ENCODE measurements around the gene ADGRL1. TPM values are rescaled to one million over a fixed set of nuclear protein-coding genes. Genes with fewer than 3 reads are reported as not detected.

Gene ADGRL1
- total RNA-seq, 1 donor from 2014 or later: 3.3 TPM

- DNase-seq (ENCODE audit: low read depth): no peak
- no peak overlapping the region for H3K4me3 ChIP-seq (ENCODE audit: low read depth, low read length)
- no peak for TF ChIP-seq CTCF (conservative IDR thresholded peaks at IDR 0.05; ENCODE audit: low read depth, low read length)
These were observed 91.5 kb downstream of the ADGRL1 start for GRCh38 chr19:14114439-14114838.

GRCh38 chr19:14113762-14114414 is 92.1 kb downstream of the ADGRL1 start:
- no peak overlapping the region for H3K4me3 ChIP-seq (ENCODE audit: low read depth, low read length)
- TF ChIP-seq CTCF (conservative IDR thresholded peaks at IDR 0.05; ENCODE audit: low read depth, low read length): peak; percentile 42
- no peak for DNase-seq (ENCODE audit: low read depth)

GRCh38 chr19:14112809-14113385 is 93.1 kb downstream of the ADGRL1 start:
- DNase-seq (ENCODE audit: low read depth): no peak
- no peak for TF ChIP-seq CTCF (conservative IDR thresholded peaks at IDR 0.05; ENCODE audit: low read depth, low read length)
- no peak overlapping the region for H3K4me3 ChIP-seq (ENCODE audit: low read depth, low read length)

- no peak for DNase-seq (ENCODE audit: low read depth)
- H3K4me3 ChIP-seq (ENCODE audit: low read depth, low read length): no peak overlapping the region
- TF ChIP-seq CTCF (conservative IDR thresholded peaks at IDR 0.05; ENCODE audit: low read depth, low read length): no peak
These were observed 93.7 kb downstream of the ADGRL1 start for GRCh38 chr19:14112051-14112808.

GRCh38 chr19:14111486-14111885 is 94.5 kb downstream of the ADGRL1 start:
- TF ChIP-seq CTCF (conservative IDR thresholded peaks at IDR 0.05; ENCODE audit: low read depth, low read length): no peak
- DNase-seq (ENCODE audit: low read depth): no peak
- H3K4me3 ChIP-seq (ENCODE audit: low read depth, low read length): no peak overlapping the region

GRCh38 chr19:14110650-14111049 is 95.3 kb downstream of the ADGRL1 start:
- no peak overlapping the region for H3K4me3 ChIP-seq (ENCODE audit: low read depth, low read length)
- no peak for DNase-seq (ENCODE audit: low read depth)
- no peak for TF ChIP-seq CTCF (conservative IDR thresholded peaks at IDR 0.05; ENCODE audit: low read depth, low read length)
